Neural cell (in vitro differentiated cells): ENCODE measurements around the gene NCK2. TPM values are rescaled to one million over a fixed set of nuclear protein-coding genes. Genes with fewer than 3 reads are reported as not detected.

Experiments used
- H2AFZ ChIP-seq: fragments of 200-600, 300-800 bp; sonication (generic), shearing (Covaris generic); 2 replicates; pipeline ENCODE4 v1.6.0; 2014; ENCODE audit warnings: low read depth, mild to moderate bottlenecking, antibody characterized with exemption, low read length, moderate library complexity
- H3F3A ChIP-seq: fragments of 200-600 bp; shearing (Covaris generic); 2 replicates; pipeline ENCODE4 v1.6.1; 2016; ENCODE audit warnings: mild to moderate bottlenecking, moderate library complexity, mixed read lengths, antibody characterized with exemption, low read length; ENCODE audit not compliant: insufficient read depth, poor library complexity, severe bottlenecking
- H3K27ac ChIP-seq: fragments of 200-600, 300-800 bp; sonication (generic), shearing (Covaris generic); 2 replicates; pipeline ENCODE4 v1.5.1; 2014; ENCODE audit warnings: mild to moderate bottlenecking, low read length, moderate library complexity
- H3K27me3 ChIP-seq: fragments of 300-800, 200-600 bp; sonication (generic), shearing (Covaris generic); 2 replicates; pipeline ENCODE4 v1.6.0; 2014; ENCODE audit warnings: mild to moderate bottlenecking, low read depth, low read length, moderate library complexity; ENCODE audit not compliant: insufficient read depth
- H3K36me3 ChIP-seq: fragments of 300-800, 200-600 bp; sonication (generic), shearing (Covaris generic); 2 replicates; pipeline ENCODE4 v1.5.1; 2014; ENCODE audit warnings: mild to moderate bottlenecking, antibody characterized with exemption, low read length, moderate library complexity; ENCODE audit not compliant: insufficient read depth
- H3K4me2 ChIP-seq: fragments of 300-800, 200-600 bp; sonication (generic), shearing (Covaris generic); 2 replicates; pipeline ENCODE4 v1.6.0; 2014; ENCODE audit warnings: mild to moderate bottlenecking, low read length
- H3K4me3 ChIP-seq: fragments of 300-800, 200-600 bp; sonication (generic), shearing (Covaris generic); 2 replicates; pipeline ENCODE4 v1.5.1; 2014; ENCODE audit warnings: mild to moderate bottlenecking, low read length, moderate library complexity
- H3K79me2 ChIP-seq: fragments of 200-600 bp; shearing (Covaris generic); replicated peaks from 2 replicates; pipeline ENCODE4 v1.6.0; 2014; ENCODE audit warnings: mild to moderate bottlenecking, low read length, moderate library complexity; ENCODE audit not compliant: insufficient read depth
- H3K9ac ChIP-seq: fragments of 300-800, 200-600 bp; sonication (generic), shearing (Covaris generic); 2 replicates; pipeline ENCODE4 v1.6.1; 2016; ENCODE audit warnings: mild to moderate bottlenecking, low read length, mixed read lengths
- H3K9me2 ChIP-seq: fragments of 200-600 bp; shearing (Covaris generic); 2 replicates; pipeline ENCODE4 v1.6.1; 2016; ENCODE audit warnings: mild to moderate bottlenecking, low read length, mixed read lengths; ENCODE audit not compliant: insufficient read depth
- H3K9me3 ChIP-seq: fragments of 200-600, 300-800 bp; sonication (generic), shearing (Covaris generic); 2 replicates; pipeline ENCODE4 v1.6.1; 2016; ENCODE audit warnings: mild to moderate bottlenecking, mixed run types, low read length, moderate library complexity, mixed read lengths
- H4K20me1 ChIP-seq: fragments of 200-600 bp; shearing (Covaris generic); 2 replicates; pipeline ENCODE4 v1.6.1; 2016; ENCODE audit warnings: mild to moderate bottlenecking, mixed run types; ENCODE audit not compliant: insufficient read depth
- CTCF ChIP-seq: fragments of 450-650 bp; IDR thresholded peaks from 2 replicates; pipeline ENCODE4 v1.5.1; 2014; ENCODE audit warnings: antibody characterized with exemption, mild to moderate bottlenecking, moderate library complexity; ENCODE audit not compliant: poor library complexity, severe bottlenecking
- EP300 ChIP-seq: fragments of 450-650 bp; conservative IDR thresholded peaks from 2 replicates; pipeline ENCODE4 v1.6.1; 2014; ENCODE audit warnings: antibody characterized with exemption, mild to moderate bottlenecking, moderate library complexity; ENCODE audit not compliant: poor library complexity, severe bottlenecking
- EZH2 ChIP-seq: fragments of 200-600, 300-800 bp; shearing (Covaris generic), sonication (generic); IDR thresholded peaks from 2 replicates; pipeline ENCODE4 v1.6.1; 2014; ENCODE audit warnings: antibody characterized with exemption, low read length, borderline replicate concordance, mild to moderate bottlenecking; ENCODE audit not compliant: insufficient read depth, poor library complexity, severe bottlenecking
- MXI1 ChIP-seq: fragments of 450-650 bp; conservative IDR thresholded peaks from 2 replicates; pipeline ENCODE4 v1.6.1; 2014; ENCODE audit warnings: antibody characterized with exemption, mild to moderate bottlenecking; ENCODE audit not compliant: poor library complexity, severe bottlenecking
- POLR2AphosphoS5 ChIP-seq: IDR thresholded peaks from 2 replicates; pipeline ENCODE4 v1.6.1; 2012
- RAD21 ChIP-seq: fragments of 450-650 bp; conservative IDR thresholded peaks from 2 replicates; pipeline ENCODE4 v1.6.1; 2014; ENCODE audit warnings: antibody characterized with exemption, mild to moderate bottlenecking, moderate library complexity
- REST ChIP-seq: IDR thresholded peaks from 2 replicates; pipeline ENCODE4 v1.6.1; 2012; ENCODE audit warnings: borderline replicate concordance
- SMC3 ChIP-seq: fragments of 450-650 bp; conservative IDR thresholded peaks from 2 replicates; pipeline ENCODE4 v1.6.1; 2014; ENCODE audit warnings: antibody characterized with exemption, mild to moderate bottlenecking, moderate library complexity; ENCODE audit not compliant: poor library complexity
- TAF1 ChIP-seq: IDR thresholded peaks from 2 replicates; pipeline ENCODE4 v1.6.1; 2012; ENCODE audit warnings: low read depth
- polyA plus RNA-seq: library from polyadenylated mRNA; depleted of rRNA; stranded (reverse); fragments of >200 nt; gene quantifications from 2 replicates; pipeline ENCODE4 v1.2.3, GENCODE V29; 2014

Gene NCK2
- polyA plus RNA-seq, 1 donor from 2014 or later: 49.4 TPM

GRCh38 chr2:105790461-105791149, 45.9 kb downstream of the NCK2 start:
- H3K36me3 ChIP-seq: no peaks in the 10 kb centered on the region
- no peak for TF ChIP-seq SMC3
- TF ChIP-seq EP300: no peak
- no peak for TF ChIP-seq MXI1
- no peak for TF ChIP-seq RAD21
- TF ChIP-seq POLR2AphosphoS5: no peak
- no peak for TF ChIP-seq REST
- no peak for TF ChIP-seq TAF1
- TF ChIP-seq CTCF: no peak
- no peak for TF ChIP-seq EZH2
- no peaks in the 10 kb centered on the region for H3K27me3 ChIP-seq
- H3F3A ChIP-seq: no peaks in the 10 kb centered on the region
- H3K9me2 ChIP-seq: no peaks in the 10 kb centered on the region
- H3K9me3 ChIP-seq: no peaks in the 10 kb centered on the region
- no peak overlapping the region for H3K4me2 ChIP-seq
- no peak overlapping the region for H2AFZ ChIP-seq
- no peak overlapping the region for H3K4me3 ChIP-seq
- no peaks in the 10 kb centered on the region for H4K20me1 ChIP-seq
- no peak overlapping the region for H3K27ac ChIP-seq
- H3K9ac ChIP-seq: no peak overlapping the region
- peaks cover 72% of the 10 kb centered on the region for H3K79me2 ChIP-seq

GRCh38 chr2:105791229-105791628, 46.5 kb downstream of the NCK2 start:
- no peak overlapping the region for H3K27ac ChIP-seq
- no peaks in the 10 kb centered on the region for H3K36me3 ChIP-seq
- no peaks in the 10 kb centered on the region for H3F3A ChIP-seq
- H3K79me2 ChIP-seq: peaks cover 72% of the 10 kb centered on the region
- TF ChIP-seq MXI1: no peak
- no peak for TF ChIP-seq EZH2
- TF ChIP-seq TAF1: no peak
- no peak for TF ChIP-seq POLR2AphosphoS5
- TF ChIP-seq SMC3: no peak
- no peak for TF ChIP-seq REST
- TF ChIP-seq EP300: no peak
- no peak for TF ChIP-seq CTCF
- TF ChIP-seq RAD21: no peak
- H3K9ac ChIP-seq: no peak overlapping the region
- no peak overlapping the region for H3K4me2 ChIP-seq
- no peaks in the 10 kb centered on the region for H3K9me2 ChIP-seq
- no peaks in the 10 kb centered on the region for H4K20me1 ChIP-seq
- no peaks in the 10 kb centered on the region for H3K9me3 ChIP-seq
- H2AFZ ChIP-seq: no peak overlapping the region
- no peak overlapping the region for H3K4me3 ChIP-seq
- H3K27me3 ChIP-seq: no peaks in the 10 kb centered on the region
